Measurements from ENCODE around the gene THSD4. TPM values are rescaled to one million over a fixed set of nuclear protein-coding genes. Genes with fewer than 3 reads are reported as not detected.
A peak's percentile ranks its signal among the peaks of the same experiment; 100 is the strongest.

The THSD4 gene
- total RNA-seq, 6 donors from 2014 or later, result 16.8 to 39.7 (median 21.7) TPM

DNA sequence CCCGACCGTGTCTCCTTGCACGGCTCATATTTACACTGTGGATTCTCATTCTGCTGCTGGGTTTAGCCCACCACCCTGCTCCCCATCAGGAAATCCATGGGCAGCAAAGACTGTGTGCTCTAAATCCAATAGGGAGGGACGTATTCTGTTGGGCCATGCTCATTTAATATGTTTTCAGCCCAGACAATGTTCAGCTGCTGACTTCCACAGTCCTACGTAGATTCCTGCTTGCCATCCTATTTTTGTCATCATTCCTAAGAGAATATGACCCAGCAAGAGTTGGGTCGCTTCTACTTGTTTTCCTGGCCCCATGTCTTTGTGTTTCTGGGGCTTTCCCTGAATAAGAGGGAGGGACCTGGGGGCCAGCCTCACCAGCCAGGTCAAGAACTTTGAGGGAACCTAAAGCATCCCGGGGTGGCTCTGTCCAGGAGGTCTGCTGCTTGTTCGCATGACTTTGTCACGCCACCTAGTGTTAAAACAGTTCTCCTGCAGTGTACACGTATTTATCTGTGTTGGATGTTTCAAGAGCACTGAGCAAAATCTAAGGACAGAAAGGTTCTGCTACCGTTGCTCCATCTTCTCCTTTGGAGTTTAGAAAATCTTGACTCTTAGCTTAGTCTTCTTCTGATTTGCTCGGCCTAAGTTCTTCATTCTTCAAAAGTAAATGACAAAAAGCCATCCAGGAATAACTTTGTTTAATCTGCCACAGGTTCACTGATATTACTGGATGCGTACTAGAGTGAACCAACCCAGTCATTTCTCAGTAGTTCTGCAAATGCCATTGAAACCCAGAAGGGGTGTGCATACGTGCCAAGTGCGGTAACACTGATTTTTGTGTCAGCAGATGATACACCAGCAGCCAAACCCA, 615.2 kb downstream of the THSD4 start:
- Histone ChIP-seq H3K27me3 (peaks cover 0 to 3% (median 0%) of the 10 kb centered on the region in 4 donors), H3K4me1 (peaks cover 0 to 5% (median 2%) of the 10 kb centered on the region in 4 donors), H3K9me3 (no peaks in the 10 kb centered on the region), H3K27ac (no peak overlapping the region), H3K36me3 (no peaks in the 10 kb centered on the region), H3K4me3 (no peak overlapping the region)
- 47 to 51% methylated on average over 15 of the region's 15 CpGs for WGBS, 2 donors
- peak in 1 of 2 donors; percentile 30 for DNase-seq
- peak; percentile 78 to 82 for ATAC-seq (ENCODE audit: low FRiP score in 2 of 2)
- TF ChIP-seq, protein P1, sequence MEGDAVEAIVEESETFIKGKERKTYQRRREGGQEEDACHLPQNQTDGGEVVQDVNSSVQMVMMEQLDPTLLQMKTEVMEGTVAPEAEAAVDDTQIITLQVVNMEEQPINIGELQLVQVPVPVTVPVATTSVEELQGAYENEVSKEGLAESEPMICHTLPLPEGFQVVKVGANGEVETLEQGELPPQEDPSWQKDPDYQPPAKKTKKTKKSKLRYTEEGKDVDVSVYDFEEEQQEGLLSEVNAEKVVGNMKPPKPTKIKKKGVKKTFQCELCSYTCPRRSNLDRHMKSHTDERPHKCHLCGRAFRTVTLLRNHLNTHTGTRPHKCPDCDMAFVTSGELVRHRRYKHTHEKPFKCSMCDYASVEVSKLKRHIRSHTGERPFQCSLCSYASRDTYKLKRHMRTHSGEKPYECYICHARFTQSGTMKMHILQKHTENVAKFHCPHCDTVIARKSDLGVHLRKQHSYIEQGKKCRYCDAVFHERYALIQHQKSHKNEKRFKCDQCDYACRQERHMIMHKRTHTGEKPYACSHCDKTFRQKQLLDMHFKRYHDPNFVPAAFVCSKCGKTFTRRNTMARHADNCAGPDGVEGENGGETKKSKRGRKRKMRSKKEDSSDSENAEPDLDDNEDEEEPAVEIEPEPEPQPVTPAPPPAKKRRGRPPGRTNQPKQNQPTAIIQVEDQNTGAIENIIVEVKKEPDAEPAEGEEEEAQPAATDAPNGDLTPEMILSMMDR (IDR thresholded peaks at IDR 0.05), result peak; percentile 51 to 74 (median 66)
- TF ChIP-seq EP300 (IDR thresholded peaks at IDR 0.05) (no peak), POLR2AphosphoS5 (IDR thresholded peaks at IDR 0.05) (no peak), POLR2A (IDR thresholded peaks at IDR 0.05) (no peak)

DNA sequence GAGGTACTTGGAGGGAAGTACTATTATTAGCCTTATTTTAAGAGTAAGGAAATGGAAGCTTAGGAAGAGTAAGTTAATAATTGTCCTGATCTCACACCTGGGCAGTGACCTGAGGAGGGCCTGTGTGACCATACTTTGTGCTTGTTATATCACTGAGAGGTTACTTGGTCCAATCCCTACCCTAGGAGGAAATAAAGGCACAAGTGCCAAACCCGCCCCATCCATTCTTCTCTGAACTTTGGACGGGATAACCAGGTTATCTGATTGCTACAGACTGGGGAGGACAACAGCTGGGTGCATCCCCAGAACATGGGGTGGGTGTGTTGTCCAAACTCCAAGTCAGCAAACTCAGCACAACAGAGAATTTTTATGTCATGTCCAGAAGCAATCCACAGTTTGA, 617.4 kb downstream of the THSD4 start:
- DNase-seq (no peak), ATAC-seq (ENCODE audit: low FRiP score in 2 of 2) (no peak)
- TF ChIP-seq EP300 (IDR thresholded peaks at IDR 0.05), result no peak
- TF ChIP-seq POLR2A (IDR thresholded peaks at IDR 0.05), result no peak
- no peak for TF ChIP-seq POLR2AphosphoS5 (IDR thresholded peaks at IDR 0.05)
- TF ChIP-seq, protein P1 (IDR thresholded peaks at IDR 0.05), result no peak

DNA sequence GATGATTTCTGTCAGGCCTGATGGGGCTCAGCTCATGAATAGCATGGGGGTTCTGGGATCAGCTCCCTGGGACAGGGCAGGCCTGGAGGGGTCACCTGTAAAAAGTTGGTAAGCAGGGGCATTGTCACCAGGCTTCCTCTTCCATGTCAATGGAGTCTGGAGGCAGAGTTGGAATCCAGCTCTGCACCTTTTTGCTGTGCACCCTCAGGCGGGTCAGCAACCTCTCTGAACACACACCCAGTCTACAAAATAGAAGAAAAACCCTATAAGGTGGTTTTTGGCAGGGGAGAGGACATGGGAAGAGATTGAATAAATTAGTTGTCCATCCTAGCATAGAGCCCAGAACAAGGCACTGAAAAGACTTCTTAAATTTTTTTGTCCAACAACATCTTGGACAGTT, 617.9 kb downstream of the THSD4 start:
- peaks cover 0 to 3% (median 0%) of the 10 kb centered on the region in 4 donors for H3K27me3 ChIP-seq
- peaks cover 0 to 5% (median 2%) of the 10 kb centered on the region in 4 donors for H3K4me1 ChIP-seq
- no peak overlapping the region for H3K4me3 ChIP-seq
- no peak overlapping the region for H3K27ac ChIP-seq
- H3K36me3 ChIP-seq, result no peaks in the 10 kb centered on the region
- H3K9me3 ChIP-seq, result no peaks in the 10 kb centered on the region
- no peak for ATAC-seq (ENCODE audit: low FRiP score in 2 of 2)
- 100% methylated on average over 1 of the region's 1 CpG for WGBS, 2 donors
- TF ChIP-seq, protein P1 (IDR thresholded peaks at IDR 0.05), result no peak
- TF ChIP-seq EP300 (IDR thresholded peaks at IDR 0.05), result no peak
- no peak for TF ChIP-seq POLR2A (IDR thresholded peaks at IDR 0.05)
- no peak for TF ChIP-seq POLR2AphosphoS5 (IDR thresholded peaks at IDR 0.05)
- DNase-seq, result no peak

More for the DNA sequence above, 617.4 kb downstream of the THSD4 start:
- H3K4me1 ChIP-seq, result peaks cover 0 to 5% (median 2%) of the 10 kb centered on the region in 4 donors
- H3K27ac ChIP-seq, result no peak overlapping the region
- no peaks in the 10 kb centered on the region for H3K9me3 ChIP-seq
- H3K4me3 ChIP-seq, result no peak overlapping the region
- 66 to 85% methylated on average over 2 of the region's 2 CpGs for WGBS, 2 donors
- no peaks in the 10 kb centered on the region for H3K36me3 ChIP-seq
- H3K27me3 ChIP-seq, result peaks cover 0 to 3% (median 0%) of the 10 kb centered on the region in 4 donors

DNA sequence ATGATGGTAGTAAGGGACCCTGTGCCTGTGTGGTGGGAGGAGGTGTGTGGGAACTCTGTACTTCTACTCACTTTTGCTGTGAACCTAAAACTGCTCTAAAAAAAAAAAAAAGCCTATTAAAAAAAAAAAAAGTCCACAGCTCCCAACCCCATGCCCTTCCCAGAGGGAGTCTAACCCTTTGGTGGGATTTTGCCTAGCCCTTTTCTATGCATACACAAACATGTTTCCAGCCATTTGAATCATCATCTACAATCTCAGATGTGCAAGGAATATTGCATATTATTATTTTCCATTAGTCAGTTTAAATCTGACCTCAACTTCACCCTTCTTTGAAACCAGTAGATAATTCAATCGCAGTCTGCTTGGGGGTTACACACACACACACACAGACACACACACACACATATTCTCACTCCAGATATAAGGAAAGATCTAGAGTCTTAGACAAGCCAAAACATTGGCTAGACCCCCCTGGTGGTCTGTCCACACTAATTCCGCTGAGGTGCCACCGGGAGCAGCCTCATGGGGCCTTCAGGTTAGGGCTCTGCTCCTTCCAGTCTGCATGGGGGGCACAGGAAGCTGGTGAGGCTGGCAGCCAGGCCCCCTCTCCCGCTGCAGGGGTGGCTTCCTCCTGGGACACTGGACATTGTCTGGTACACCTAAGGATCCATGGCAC, 619.6 kb downstream of the THSD4 start:
- no peaks in the 10 kb centered on the region for H3K9me3 ChIP-seq
- ATAC-seq (ENCODE audit: low FRiP score in 2 of 2) (peak in 1 of 2 donors; percentile 20), DNase-seq (peak in 1 of 2 donors; percentile 27)
- 83 to 96% methylated on average over 2 to 4 of the region's 4 CpGs for WGBS, 2 donors
- peaks cover 0 to 5% (median 2%) of the 10 kb centered on the region in 4 donors for H3K4me1 ChIP-seq
- no peaks in the 10 kb centered on the region for H3K36me3 ChIP-seq
- peaks cover 0 to 3% (median 0%) of the 10 kb centered on the region in 4 donors for H3K27me3 ChIP-seq
- H3K4me3 ChIP-seq, result no peak overlapping the region
- H3K27ac ChIP-seq, result no peak overlapping the region
- TF ChIP-seq, protein P1 (IDR thresholded peaks at IDR 0.05), result no peak
- TF ChIP-seq POLR2A (IDR thresholded peaks at IDR 0.05) (no peak), EP300 (IDR thresholded peaks at IDR 0.05) (no peak), POLR2AphosphoS5 (IDR thresholded peaks at IDR 0.05) (no peak)

Measured in upper lobe of left lung (tissue), 6 donors.